NT2/D1 (cell line): ENCODE data around the gene EGR1.

Experiments
- DNase-seq: peaks from one replicate; pipeline ENCODE4 v3.0.0-alpha.2; 2011; ENCODE audit warnings: low read depth, low spot score
- H3K27me3 ChIP-seq: 2 replicates; pipeline ENCODE4 v1.6.0; 2011; ENCODE audit warnings: mild to moderate bottlenecking; ENCODE audit not compliant: insufficient read length, insufficient read depth
- H3K36me3 ChIP-seq: 2 replicates; pipeline ENCODE4 v1.6.1; 2011; ENCODE audit warnings: mild to moderate bottlenecking, low read length, mixed read lengths; ENCODE audit not compliant: insufficient read depth, insufficient read length
- H3K4me1 ChIP-seq: 2 replicates; pipeline ENCODE4 v1.5.1; 2011; ENCODE audit not compliant: insufficient read depth, insufficient read length
- H3K4me3 ChIP-seq: 2 replicates; pipeline ENCODE4 v1.5.1; 2011; ENCODE audit warnings: low read depth; ENCODE audit not compliant: insufficient read length
- H3K9ac ChIP-seq: 2 replicates; pipeline ENCODE4 v1.6.0; 2011; ENCODE audit warnings: low read depth; ENCODE audit not compliant: insufficient read length
- H3K9me3 ChIP-seq: 2 replicates; pipeline ENCODE4 v1.5.1; 2011; ENCODE audit warnings: mild to moderate bottlenecking, low read length; ENCODE audit not compliant: insufficient read depth
- SUZ12 ChIP-seq: IDR thresholded peaks from 2 replicates; pipeline ENCODE4 v1.6.1; 2011; ENCODE audit not compliant: insufficient read length, insufficient read depth; ENCODE audit errors: extremely low read depth
- YY1 ChIP-seq: IDR thresholded peaks from 2 replicates; pipeline ENCODE4 v1.6.1; 2011; ENCODE audit not compliant: insufficient read length, insufficient read depth
- ZNF274 ChIP-seq: IDR thresholded peaks from 2 replicates; pipeline ENCODE4 v1.6.1; 2011; ENCODE audit warnings: mild to moderate bottlenecking, low read depth, low read length

EGR1 gene

DNA sequence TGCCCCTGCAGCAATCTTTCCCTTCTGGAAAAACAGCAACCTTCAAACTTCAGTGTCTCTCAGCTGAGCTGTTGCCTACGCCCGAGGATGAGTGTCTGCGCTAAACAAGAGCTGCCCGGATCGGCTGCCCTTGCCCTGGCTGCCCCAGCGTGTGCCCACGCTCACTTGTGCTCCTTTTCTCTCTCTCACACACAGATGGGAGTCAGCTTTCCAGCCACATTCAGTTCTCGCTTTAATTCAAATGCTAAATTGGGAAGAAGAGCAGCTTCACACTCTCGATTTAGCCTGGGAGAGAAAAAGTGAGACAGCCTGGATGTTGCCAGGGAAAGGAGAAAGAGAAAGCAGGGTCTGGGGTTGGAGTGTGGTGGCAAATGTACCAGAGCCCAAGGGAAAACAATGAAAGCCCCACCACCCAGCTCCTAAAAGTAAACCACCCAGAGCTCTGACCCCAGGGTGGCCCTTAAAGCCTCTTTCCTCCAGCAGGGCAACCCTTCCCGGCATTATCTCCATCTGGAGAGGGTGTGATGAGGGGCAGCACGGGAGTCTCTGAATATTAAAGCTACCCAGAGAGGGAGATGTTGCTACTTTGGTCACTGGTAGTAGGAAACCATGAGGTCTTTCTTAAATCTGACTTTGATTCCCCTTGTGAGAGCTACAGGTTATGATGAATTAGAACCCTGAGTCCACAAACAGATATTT lies 9.9 kb upstream of the EGR1 start:
- Histone ChIP-seq H3K4me1 (peaks cover 14% of the 10 kb centered on the region), H3K9me3 (no peaks in the 10 kb centered on the region), H3K4me3 (no peak overlapping the region), H3K9ac (peak overlapping the region; percentile 18), H3K27me3 (no peaks in the 10 kb centered on the region), H3K36me3 (no peaks in the 10 kb centered on the region)
- DNase-seq = no peak
- no peak for TF ChIP-seq ZNF274
- no peak for TF ChIP-seq SUZ12

DNA sequence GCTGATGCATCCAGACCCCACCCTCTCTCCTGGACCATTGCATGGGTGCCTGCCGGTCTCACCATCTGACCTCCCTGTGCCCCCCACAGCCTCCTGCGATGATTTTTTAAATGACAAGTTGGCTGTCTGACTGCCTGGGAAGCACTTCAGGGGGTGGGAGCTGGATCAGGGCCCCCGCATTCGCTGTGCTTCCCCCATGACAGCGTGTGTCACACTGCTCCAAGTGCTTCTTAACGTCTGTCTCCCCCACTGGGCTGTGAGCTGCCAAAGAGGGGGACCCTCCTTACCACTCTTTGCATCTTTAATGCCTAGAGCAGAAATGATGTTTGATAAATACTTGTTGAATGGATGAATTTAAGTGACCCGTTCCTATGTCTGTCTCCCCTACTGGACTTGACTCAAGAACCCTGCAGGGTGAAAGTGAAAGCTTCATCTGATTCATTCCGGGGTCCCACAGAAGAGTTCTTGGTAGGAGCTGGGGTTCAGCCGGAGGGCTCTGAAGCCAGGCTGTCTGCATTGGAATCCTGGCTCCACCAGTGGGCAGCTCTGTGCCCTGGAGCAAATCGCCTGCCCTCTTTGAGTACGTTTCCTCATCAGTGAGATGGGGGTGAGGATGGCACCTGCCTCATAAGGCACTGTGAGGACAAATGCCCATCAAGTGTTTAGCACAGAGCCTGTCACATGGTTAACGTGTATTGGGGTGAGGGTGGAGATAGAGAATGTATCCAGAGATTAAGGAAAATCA lies 7.6 kb upstream of the EGR1 start:
- no peak for DNase-seq
- Histone ChIP-seq H3K27me3 (no peaks in the 10 kb centered on the region), H3K4me3 (no peak overlapping the region), H3K4me1 (peaks cover 14% of the 10 kb centered on the region), H3K9ac (no peak overlapping the region), H3K36me3 (no peaks in the 10 kb centered on the region), H3K9me3 (no peaks in the 10 kb centered on the region)
- no peak for TF ChIP-seq ZNF274
- no peak for TF ChIP-seq YY1
- TF ChIP-seq SUZ12 = no peak

GRCh38 chr5:138458384-138458783 lies 6.9 kb upstream of the EGR1 start:
- DNase-seq = no peak
- no peak overlapping the region for H3K9ac ChIP-seq
- no peak for TF ChIP-seq YY1
- no peak for TF ChIP-seq SUZ12
- TF ChIP-seq ZNF274 = no peak
- no peaks in the 10 kb centered on the region for H3K27me3 ChIP-seq
- H3K4me3 ChIP-seq = no peak overlapping the region
- H3K36me3 ChIP-seq = no peaks in the 10 kb centered on the region
- H3K9me3 ChIP-seq = no peaks in the 10 kb centered on the region
- H3K4me1 ChIP-seq = peaks cover 14% of the 10 kb centered on the region

GRCh38 chr5:138458856-138459255 lies 6.4 kb upstream of the EGR1 start:
- TF ChIP-seq ZNF274 = no peak
- no peak for TF ChIP-seq YY1
- no peak for TF ChIP-seq SUZ12
- no peaks in the 10 kb centered on the region for H3K36me3 ChIP-seq
- no peak overlapping the region for H3K9ac ChIP-seq
- H3K4me1 ChIP-seq = peaks cover 14% of the 10 kb centered on the region
- no peak overlapping the region for H3K4me3 ChIP-seq
- H3K27me3 ChIP-seq = no peaks in the 10 kb centered on the region
- no peak for DNase-seq
- H3K9me3 ChIP-seq = no peaks in the 10 kb centered on the region

DNA sequence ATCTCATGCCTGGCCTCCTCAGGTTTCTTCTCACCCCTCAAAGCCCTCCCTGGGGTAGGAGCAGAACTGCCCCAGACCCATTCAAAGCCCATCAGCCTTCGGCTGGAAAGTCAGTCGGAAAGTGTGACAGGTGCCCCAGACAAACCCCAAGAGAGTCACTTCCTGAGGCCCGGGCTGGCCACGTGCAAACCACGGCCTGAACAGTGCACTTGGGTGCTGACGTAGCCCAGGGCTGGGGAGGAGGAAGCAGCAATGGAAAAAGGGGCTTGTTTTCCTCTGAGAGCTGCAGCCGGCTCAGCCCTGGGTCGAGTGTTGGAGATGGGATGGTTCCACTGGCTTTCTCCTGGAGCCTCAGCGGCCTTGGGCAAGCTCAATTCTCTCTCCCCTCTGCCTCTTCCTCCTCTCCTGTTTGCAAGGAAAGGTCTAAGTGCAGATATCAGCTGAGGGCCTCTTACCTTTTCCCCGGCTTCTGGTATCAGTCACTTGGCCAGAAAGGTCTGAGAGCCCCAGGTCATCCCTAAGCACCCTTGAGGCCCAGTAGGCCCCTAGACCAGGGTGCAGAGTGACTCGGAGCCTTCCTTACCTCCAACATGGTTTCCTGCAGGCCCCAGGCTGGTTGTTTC lies 5.9 kb upstream of the EGR1 start:
- Histone ChIP-seq H3K4me3 (no peak overlapping the region), H3K9me3 (no peaks in the 10 kb centered on the region), H3K36me3 (no peaks in the 10 kb centered on the region), H3K4me1 (peaks cover 10% of the 10 kb centered on the region), H3K27me3 (no peaks in the 10 kb centered on the region), H3K9ac (no peak overlapping the region)
- DNase-seq = no peak
- TF ChIP-seq ZNF274 = no peak
- no peak for TF ChIP-seq YY1
- TF ChIP-seq SUZ12 = no peak

DNA sequence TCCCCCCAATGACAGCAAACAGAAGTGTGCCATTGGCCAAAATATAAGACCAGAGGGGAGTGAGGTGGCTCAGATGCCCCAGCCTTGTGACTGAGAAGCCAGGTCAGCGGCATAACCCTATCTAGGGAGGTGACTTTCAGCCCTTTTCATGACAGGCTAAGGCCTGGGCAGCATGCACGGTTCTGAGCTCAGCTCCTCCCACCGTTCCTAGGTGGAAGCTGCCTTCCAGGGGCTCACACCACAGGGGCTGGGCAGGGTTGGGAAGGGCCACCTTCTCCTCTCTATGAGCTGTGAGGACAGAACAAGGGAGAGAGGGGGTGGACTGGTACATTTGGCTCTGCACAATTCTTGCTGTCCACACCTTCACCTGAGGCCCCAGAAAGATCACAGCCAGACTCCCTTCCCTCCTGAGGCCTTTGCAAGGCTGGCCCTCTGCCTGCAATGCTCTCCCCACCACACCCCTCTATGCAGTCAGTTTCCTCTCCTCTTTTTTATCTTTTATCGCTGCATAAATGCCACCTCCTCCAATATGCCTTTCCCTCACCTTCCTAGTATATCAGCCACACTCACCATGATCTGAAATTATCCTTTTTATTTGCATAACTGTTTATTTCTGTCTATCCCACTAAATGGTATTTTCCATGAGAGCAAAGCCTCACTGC lies 5.1 kb upstream of the EGR1 start:
- TF ChIP-seq ZNF274 (no peak), SUZ12 (no peak), YY1 (no peak)
- no peak overlapping the region for H3K9ac ChIP-seq
- DNase-seq = no peak

GRCh38 chr5:138461343-138462125 lies 3.7 kb upstream of the EGR1 start:
- Histone ChIP-seq H3K4me3 (no peak overlapping the region), H3K9me3 (no peaks in the 10 kb centered on the region), H3K9ac (no peak overlapping the region), H3K27me3 (peaks cover 9% of the 10 kb centered on the region), H3K4me1 (peaks cover 4% of the 10 kb centered on the region), H3K36me3 (no peaks in the 10 kb centered on the region)
- TF ChIP-seq YY1 (no peak), ZNF274 (no peak), SUZ12 (no peak)
- DNase-seq = no peak

More for the DNA sequence above, 5.1 kb upstream of the EGR1 start:
- H3K27me3 ChIP-seq = no peaks in the 10 kb centered on the region
- peaks cover 4% of the 10 kb centered on the region for H3K4me1 ChIP-seq
- H3K4me3 ChIP-seq = no peak overlapping the region
- no peaks in the 10 kb centered on the region for H3K9me3 ChIP-seq
- no peaks in the 10 kb centered on the region for H3K36me3 ChIP-seq
